ENCODE results near the gene TUNAR. TPM values are rescaled to one million over a fixed set of nuclear protein-coding genes. Genes with fewer than 3 reads are reported as not detected.

TUNAR gene
- total and polyA plus RNA-seq, 9 of the 15 experiments (the other 6 are each of a cell fraction or from before 2014, with no cell fraction given), result not detected

DNA sequence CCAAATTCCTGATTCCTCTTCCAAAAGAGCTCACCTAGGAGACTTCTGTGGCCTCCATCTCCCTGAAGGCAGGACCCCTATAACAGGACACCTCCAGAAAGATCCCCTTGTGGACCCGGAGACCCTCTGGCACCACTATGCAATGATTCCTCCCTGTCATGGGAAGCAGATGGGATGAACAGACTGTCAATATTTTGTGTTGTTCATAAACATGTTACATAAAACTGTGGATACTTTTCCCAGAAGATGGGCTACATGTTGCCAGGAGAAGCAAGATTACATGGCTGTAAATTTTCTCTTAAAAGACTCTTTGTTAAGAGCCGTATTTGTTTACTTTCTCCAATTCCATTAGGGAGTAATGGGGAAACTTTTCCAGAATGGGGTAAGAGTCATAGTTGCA is 52.1 kb downstream of the TUNAR start (continued):
- TF ChIP-seq, protein P1, sequence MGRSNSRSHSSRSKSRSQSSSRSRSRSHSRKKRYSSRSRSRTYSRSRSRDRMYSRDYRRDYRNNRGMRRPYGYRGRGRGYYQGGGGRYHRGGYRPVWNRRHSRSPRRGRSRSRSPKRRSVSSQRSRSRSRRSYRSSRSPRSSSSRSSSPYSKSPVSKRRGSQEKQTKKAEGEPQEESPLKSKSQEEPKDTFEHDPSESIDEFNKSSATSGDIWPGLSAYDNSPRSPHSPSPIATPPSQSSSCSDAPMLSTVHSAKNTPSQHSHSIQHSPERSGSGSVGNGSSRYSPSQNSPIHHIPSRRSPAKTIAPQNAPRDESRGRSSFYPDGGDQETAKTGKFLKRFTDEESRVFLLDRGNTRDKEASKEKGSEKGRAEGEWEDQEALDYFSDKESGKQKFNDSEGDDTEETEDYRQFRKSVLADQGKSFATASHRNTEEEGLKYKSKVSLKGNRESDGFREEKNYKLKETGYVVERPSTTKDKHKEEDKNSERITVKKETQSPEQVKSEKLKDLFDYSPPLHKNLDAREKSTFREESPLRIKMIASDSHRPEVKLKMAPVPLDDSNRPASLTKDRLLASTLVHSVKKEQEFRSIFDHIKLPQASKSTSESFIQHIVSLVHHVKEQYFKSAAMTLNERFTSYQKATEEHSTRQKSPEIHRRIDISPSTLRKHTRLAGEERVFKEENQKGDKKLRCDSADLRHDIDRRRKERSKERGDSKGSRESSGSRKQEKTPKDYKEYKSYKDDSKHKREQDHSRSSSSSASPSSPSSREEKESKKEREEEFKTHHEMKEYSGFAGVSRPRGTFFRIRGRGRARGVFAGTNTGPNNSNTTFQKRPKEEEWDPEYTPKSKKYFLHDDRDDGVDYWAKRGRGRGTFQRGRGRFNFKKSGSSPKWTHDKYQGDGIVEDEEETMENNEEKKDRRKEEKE (IDR thresholded peaks at IDR 0.05; ENCODE audit: borderline replicate concordance in 1 of 2, control insufficient read depth in 1 of 2, low read depth in 2 of 2, low read length in 1 of 2), result no peak
- no peak for TF ChIP-seq HDAC1 (IDR thresholded peaks at IDR 0.05)
- no peak for TF ChIP-seq ADNP (tag; IDR thresholded peaks at IDR 0.05)

DNA sequence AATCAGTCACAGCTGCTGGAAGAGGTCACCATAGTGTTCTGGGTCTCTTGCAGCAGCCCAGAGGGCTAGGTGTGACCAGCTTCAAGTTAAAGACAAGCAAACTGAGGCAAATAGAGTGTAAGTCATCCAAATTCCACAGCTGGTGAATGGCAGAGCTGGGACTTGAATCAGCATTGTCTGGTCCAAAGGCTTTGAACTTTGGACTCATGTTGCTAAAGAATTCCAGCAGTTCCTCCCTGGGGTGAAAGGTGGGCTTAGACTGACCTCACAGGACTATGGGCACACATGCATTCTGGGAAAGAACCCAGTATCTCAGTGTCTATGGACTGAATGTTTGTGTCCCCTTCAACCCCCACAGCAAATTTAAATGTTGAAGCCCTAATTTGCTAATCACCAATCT is 54.8 kb downstream of the TUNAR start:
- in situ Hi-C loops (cut with MboI) (no loop called here), intact Hi-C loops (cut with micrococcal nuclease) (no loop called here)
- ATAC-seq (no peak), DNase-seq (ENCODE audit: extremely low read depth in 1 of 4, low spot score in 3 of 4) (no peak), FAIRE-seq (no peak)
- Histone ChIP-seq H2AFZ (ENCODE audit: low read depth, low read length) (no peak overlapping the region), H3K9me3 (replicated peaks; ENCODE audit: control insufficient read depth, insufficient read depth, low read depth, low read length) (no peaks in the 10 kb centered on the region), H3K27me3 (ENCODE audit: control insufficient read depth in 2 of 2, insufficient read depth in 2 of 2, low read length in 2 of 2) (no peaks in the 10 kb centered on the region), H3K36me3 (ENCODE audit: control insufficient read depth, insufficient read depth, low read length) (no peaks in the 10 kb centered on the region), H3K79me2 (ENCODE audit: control insufficient read depth, insufficient read depth, low read length) (no peaks in the 10 kb centered on the region), H4K20me1 (replicated peaks; ENCODE audit: control insufficient read depth, insufficient read depth, low read length) (no peaks in the 10 kb centered on the region), H3K9me1 (ENCODE audit: control insufficient read depth, insufficient read depth, low read length) (no peaks in the 10 kb centered on the region), H3K4me1 (replicated peaks in 1 of 2; ENCODE audit: control insufficient read depth in 2 of 2, insufficient read depth in 2 of 2, low read length in 2 of 2) (no peaks in the 10 kb centered on the region), H3K4me3 (no peak overlapping the region), H3K4me2 (ENCODE audit: insufficient read depth, low read length) (no peak overlapping the region), H3K9ac (ENCODE audit: insufficient read depth in 1 of 2, low read depth in 2 of 2, low read length in 2 of 2) (no peak overlapping the region), H3K27ac (ENCODE audit: extremely low read depth, low read depth, low read length) (no peak overlapping the region)
- no TSS peak for BruUV-seq (replicated peaks)
- ChIA-PET CTCF (ENCODE audit: low intra/inter-chr PET ratio) (no interaction called here), POLR2A (no interaction called here)
- TF ChIP-seq ARNT (IDR thresholded peaks at IDR 0.05), result no peak
- TF ChIP-seq SMAD3 (CRISPR knock-in tag; conservative IDR thresholded peaks at IDR 0.05), result no peak
- TF ChIP-seq ZNF644 (tag; IDR thresholded peaks at IDR 0.05; ENCODE audit: low read depth), result no peak
- no peak for TF ChIP-seq U2AF2 (optimal IDR thresholded peaks at IDR 0.05; ENCODE audit: low read depth, low read length)
- no peak for TF ChIP-seq SP1 (CRISPR knock-in tag; IDR thresholded peaks at IDR 0.05)
- TF ChIP-seq, protein P2, sequence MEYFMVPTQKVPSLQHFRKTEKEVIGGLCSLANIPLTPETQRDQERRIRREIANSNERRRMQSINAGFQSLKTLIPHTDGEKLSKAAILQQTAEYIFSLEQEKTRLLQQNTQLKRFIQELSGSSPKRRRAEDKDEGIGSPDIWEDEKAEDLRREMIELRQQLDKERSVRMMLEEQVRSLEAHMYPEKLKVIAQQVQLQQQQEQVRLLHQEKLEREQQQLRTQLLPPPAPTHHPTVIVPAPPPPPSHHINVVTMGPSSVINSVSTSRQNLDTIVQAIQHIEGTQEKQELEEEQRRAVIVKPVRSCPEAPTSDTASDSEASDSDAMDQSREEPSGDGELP (CRISPR knock-in tag; IDR thresholded peaks at IDR 0.05; ENCODE audit: borderline replicate concordance), result no peak
- no peak for TF ChIP-seq ZNF232 (CRISPR knock-in tag; IDR thresholded peaks at IDR 0.05)
- TF ChIP-seq ZNF561 (CRISPR knock-in tag; conservative IDR thresholded peaks at IDR 0.05), result no peak
- no peak for TF ChIP-seq TAF9B (IDR thresholded peaks at IDR 0.05; ENCODE audit: partially characterized antibody)
- TF ChIP-seq PPARD (CRISPR knock-in tag; IDR thresholded peaks at IDR 0.05), result no peak
